ENCODE results near the gene TNS1.

Gene TNS1

GRCh38 chr2:217928324-217929181 is 74.2 kb downstream of the TNS1 start:
- FAIRE-seq: no peak

- no peak for FAIRE-seq
Measured at GRCh38 chr2:217927601-217928323, 75.0 kb downstream of the TNS1 start.

DNA sequence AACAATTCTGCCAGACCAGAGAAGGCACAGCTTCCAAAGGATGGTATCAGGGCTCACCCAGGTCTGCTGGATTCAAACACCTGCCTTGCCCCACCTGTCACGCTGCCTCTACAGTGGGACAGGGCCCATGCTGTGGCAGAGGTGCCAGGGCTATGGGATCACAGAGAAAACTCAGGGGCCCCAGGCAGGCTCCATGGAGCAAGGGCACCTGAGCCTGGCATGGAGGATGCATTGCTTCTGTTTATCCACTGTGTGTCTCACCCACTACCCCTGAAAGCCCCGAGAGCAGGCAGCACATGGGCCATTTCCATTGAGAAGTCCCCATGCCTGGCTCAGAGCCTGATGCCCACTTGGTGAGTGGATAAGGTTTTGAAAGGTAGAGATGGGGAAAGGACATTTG is 76.0 kb downstream of the TNS1 start:
- no peak for FAIRE-seq

GRCh38 chr2:217924346-217924901 is 78.4 kb downstream of the TNS1 start:
- FAIRE-seq: no peak

- no peak for FAIRE-seq
Measured at GRCh38 chr2:217923007-217923686, 79.6 kb downstream of the TNS1 start.

DNA sequence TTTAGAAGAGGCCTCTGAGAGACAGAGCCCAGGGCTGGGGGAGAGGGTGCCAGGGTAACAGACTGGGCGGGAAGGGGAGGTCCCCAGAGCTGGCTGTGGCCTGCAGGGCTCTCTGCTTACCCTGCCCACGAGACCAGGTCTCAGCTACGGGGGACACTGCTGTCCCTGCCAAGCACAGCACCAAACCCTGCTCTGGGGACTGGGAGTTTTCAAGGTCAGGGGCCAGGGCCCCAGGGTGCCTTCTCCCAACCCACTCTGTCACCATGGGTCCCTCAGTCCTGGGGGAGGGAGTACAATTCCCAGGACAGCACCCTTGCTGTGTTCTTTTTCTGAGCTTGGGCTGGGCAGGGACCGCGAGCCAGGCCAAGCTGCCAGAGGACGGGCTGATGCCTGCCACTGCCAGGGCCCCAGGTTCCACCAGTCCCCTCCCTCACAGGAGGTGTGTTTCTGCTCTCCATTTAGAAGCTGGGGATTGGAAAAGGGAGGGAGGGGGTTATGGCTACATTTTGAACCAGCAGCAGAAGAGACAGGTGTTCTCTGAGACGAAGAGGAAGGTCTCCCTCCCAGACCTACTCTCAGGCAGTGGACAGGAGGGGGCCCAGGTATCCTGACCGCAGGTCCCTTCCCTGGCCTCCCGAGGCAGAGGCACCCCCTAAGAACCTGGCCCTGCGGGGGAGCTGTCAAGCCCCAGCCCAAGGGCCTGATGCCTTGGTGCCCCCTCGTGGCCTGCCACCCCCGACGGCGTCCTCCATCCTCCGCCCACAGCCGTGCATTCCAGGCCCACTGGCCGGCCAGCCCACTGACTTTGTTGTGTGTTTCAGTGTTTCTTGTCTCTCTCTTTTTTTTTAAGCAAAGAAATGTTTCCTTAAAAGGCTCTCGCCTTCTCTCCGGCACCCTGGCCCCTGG is 80.4 kb downstream of the TNS1 start:
- no peak for FAIRE-seq

- no peak for FAIRE-seq
Measured at GRCh38 chr2:217920879-217921603, 81.8 kb downstream of the TNS1 start.

DNA sequence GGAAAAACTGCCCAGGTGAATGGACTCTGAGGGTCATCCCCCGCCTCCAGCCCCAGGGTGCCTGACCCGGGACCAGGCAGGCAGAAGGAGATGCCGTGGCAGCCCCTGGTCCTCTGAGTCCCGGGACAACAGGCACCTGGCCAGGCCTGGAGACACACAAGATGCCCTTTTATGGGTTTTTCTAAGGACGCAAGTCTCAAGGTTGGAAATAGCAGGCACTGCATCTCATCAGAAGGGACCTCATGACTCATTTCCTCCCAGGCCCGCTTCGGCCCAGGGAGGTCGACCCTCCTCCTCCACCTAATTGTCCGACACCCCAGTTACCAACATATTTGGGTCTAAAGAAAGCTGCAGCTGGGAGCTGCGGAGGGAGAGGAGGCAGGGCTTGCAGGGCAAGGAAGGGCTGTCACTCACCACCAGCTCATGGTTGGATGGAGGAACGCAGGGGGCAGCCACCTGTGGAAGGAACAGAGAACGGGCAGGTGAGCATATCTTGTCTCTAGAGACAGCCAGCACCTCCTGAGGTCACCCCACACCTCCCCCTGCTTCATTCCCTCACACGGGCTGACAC is 82.9 kb downstream of the TNS1 start:
- FAIRE-seq: no peak

- no peak for FAIRE-seq
Measured at GRCh38 chr2:217919204-217919603, 83.6 kb downstream of the TNS1 start.

- no peak for FAIRE-seq
Measured at GRCh38 chr2:217918308-217919024, 84.3 kb downstream of the TNS1 start.

GRCh38 chr2:217916504-217917254 is 86.1 kb downstream of the TNS1 start:
- FAIRE-seq: no peak

GRCh38 chr2:217915706-217916105 is 87.1 kb downstream of the TNS1 start:
- no peak for FAIRE-seq

DNA sequence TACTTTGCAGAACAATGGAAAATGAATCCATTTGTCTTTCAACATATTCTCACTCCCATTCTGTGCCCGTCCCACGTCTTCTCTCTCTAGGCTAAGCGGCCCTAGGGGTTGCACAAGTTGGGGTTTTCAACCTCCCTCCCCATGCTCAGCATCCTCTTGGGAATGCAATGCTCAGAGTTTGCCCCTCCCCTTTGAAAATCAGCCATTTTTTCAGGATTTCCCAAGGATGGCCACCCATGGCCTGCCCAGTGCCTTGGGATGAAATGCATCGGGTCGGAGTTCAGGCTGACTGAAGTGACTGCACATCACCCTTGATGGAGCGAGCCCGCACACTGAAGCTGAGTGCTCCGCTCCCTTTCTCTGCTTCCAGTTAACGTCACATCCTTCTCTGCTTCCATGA is 87.9 kb downstream of the TNS1 start:
- FAIRE-seq: no peak

- FAIRE-seq: no peak
Measured at GRCh38 chr2:217914078-217914477, 88.7 kb downstream of the TNS1 start.

GRCh38 chr2:217913436-217913835 is 89.4 kb downstream of the TNS1 start:
- no peak for FAIRE-seq

DNA sequence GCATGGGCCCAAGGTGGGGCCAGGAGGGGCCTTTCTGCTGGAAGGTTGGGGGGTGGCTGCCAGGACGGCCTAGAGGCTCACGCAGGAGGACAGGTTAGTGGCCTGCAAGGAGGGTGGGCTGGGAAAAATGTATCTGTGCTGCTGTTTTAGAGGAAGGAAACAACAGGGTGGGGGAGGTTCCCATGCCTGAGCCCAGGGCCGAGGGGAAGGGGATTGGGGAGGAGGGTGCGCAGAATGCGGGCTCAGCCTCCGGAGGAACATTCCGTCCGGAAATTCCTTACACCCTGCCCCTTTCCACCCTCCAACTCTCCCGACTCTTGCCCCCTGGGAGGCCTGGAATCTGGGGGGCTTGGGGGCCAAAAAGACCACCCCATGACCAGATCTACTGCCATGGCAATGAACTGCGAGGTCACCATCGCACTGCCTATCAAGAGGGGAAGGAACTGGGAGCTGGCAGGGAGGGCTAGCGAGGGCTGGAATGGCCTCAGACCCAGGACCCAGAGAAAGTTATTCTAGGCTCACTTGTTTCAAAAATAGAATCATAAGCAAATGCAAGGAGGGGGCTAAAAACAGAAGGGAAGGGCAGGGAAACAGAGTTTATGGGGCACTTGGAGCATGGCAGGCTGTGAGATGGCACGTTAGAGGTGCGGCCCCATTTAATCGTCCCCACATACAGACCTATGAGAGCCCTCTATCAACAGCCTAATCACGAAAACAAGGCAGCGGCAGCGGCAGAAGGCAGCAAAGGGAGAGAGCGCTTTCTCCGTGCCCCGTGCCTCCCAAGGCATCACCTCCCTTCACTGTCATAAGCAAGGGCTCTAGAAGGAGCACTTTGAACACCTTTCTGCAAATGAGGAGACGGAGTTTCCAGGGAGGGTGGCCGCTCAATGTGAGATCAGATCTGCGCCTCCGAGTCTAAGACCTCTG is 90.4 kb downstream of the TNS1 start:
- FAIRE-seq: no peak

- FAIRE-seq: no peak
Measured at GRCh38 chr2:217911283-217912097, 91.3 kb downstream of the TNS1 start.

DNA sequence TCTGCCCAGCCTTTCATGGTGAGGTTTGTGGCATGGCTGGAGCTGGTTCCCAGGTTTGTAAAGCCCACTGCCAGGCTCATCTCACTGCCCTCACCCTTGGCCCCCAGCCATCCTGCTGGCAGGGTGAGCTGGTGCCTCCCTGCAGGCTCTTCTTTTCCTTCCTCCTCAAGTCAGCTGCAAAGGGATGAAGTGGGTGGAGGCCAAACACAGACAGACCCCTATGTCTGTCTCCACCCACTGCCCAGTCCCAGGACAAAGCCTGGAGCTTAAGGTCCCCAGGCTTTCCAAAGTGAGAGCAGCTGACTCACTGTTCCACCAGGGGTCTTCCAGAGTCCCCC is 92.0 kb downstream of the TNS1 start:
- no peak for FAIRE-seq
